Activated T-cell treated with anti-CD3 and anti-CD28 coated beads for 48 hours (primary cell): ENCODE measurements around the gene TRIOBP.

Experiments
- DNase-seq: peaks from one replicate; pipeline ENCODE4 v3.0.0-alpha.2; 2020; ENCODE audit warnings: low read depth

TRIOBP gene

DNA sequence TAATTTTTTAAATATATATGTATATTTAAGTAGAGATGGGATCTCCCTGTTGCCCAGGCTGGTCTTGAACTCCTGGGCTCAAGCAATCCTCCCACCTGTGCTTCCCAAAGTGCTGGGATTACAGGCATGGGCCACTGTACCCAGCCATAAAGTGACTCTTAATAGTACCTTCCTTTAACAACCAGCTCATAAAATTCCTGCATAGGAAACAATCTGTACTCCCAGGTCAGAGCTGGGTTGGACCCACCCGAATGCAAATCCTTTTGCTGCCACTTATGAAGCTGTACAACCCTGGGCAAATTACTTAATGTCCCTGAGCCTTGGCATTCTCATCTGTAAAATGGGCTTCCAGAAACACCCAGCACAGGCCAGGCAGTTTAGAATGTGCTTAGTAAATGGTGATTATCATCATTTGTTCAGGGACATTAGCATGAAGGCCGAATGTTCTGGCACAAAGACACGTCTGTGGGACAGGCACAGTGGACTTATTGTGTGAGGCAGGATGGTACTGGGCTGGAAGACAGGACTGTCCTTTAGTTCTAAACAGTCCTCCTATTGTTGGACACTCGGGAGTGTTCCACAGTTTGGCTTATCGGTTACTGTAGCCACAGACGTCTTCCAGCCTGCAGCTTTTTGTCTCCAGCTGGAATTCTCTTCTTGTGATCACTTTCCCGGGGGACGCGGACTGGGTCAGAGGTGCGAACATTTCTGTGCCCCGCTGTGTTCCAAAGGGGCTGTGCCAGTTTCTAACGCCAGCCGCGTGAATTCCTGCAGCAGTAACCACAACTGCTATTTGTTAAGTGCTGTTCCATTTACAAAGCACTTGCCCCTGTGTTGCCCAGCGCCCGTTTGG, 32.4 kb upstream of the TRIOBP start:
- no peak for DNase-seq

DNA sequence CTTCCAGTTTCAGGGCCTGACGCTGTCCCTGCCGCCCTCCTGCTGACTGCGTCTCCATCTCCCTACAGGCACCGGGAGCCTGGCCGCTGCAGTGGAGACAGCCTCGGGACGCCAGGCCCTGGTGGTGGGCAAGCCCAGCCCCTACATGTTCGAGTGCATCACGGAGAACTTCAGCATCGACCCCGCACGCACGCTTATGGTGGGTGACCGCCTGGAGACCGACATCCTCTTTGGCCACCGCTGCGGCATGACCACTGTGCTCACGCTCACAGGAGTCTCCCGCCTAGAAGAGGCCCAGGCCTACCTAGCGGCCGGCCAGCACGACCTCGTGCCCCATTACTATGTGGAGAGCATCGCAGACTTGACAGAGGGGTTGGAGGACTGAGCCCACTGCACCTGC, 31.4 kb upstream of the TRIOBP start:
- no peak for DNase-seq

DNA sequence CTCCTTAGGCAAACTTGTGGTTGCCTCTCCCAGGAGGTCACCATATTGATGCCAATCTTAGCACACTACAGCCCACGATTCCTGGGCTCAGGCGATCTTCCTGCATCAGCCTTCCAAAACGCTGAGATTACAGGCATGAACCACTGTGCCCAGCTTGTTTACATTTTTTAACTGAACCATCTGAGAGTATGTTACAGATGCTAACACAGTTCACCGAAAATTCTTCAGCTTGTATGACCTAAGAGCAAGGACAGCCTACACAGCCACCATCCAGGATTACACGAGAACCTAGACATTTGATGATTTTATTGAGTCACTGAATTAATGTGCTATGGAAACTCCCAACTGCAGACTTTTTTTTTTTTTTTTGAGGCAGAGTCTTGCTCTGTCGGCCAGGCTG, 27.3 kb upstream of the TRIOBP start:
- DNase-seq: no peak

DNA sequence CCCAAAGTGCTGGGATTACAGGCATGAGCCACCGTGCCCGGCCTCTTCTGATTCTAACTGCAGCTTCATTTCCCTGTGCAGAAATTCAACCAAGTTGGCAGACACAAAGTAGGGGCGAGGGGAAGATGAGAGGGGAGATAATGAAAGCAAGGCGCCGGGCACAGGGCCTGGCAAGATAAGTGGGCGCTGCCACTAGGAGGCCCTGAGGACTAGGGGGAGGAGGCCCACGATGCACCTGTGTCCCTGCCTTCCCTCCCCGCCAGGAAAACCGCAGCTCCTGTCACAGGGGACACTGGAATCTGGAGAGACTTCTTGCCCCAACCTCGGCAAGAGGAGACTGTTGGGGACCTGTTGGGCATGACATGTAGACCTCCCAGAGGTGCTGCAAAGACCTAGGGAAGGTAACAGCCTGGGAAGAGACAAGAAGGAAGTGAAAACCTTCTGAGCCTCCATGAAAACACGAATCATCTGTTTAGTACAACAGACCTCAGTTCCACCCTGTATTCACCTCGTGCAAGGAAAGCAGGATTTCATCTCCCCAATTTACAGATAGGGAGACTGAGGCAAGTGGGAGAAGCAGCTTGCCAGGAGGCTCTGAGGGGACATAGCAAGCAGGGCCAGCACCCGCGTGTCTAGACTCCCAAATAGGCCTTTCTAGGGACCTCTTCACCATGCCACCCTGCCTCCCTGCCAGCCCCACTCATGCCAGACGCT, 24.5 kb upstream of the TRIOBP start:
- no peak for DNase-seq

DNA sequence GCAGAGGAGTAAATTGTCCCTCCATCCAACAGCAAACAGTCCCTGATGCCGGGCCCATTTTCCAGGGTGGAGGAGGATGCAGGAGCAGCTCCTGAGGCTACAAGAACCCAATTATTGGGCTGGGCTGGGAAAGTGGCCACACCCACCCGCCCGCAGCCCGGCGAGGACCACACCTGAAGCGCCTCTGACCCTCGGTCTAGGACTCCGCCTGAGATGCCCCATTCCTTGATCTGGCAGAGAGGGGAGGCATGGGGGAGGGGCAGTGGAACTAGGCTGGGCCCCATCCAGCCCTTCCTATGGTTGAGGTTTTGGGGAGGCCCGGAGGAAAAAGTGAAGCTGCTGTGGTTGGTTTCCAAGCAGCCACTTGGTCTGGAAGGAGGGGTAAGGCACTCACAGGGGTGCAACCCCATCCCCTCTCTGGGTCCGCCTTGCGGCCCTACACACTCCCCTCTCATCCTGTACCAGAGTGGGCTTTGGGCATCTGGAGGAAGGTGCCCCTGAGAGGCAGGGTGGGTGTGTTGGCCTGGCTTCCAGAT, 23.9 kb upstream of the TRIOBP start:
- no peak for DNase-seq

DNA sequence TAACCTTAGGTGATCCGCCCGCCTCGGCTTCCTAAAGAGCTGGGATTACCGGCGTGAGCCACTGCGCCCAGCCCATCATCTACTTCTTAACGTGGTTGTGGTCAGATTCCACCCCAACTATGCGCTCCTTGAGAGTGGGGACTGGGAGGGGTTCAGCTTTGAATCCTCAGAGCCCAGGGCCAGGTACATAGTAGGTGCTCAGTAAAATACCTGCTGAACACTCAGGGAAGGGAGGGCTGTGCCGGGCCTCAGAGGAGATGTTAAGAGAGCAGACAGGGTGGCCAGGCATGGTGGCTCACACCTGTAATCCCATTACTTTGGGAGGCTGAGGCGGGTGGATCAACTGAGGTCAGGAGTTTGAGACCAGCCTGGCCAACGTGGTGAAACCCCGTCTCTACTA, 22.6 kb upstream of the TRIOBP start:
- DNase-seq: no peak

DNA sequence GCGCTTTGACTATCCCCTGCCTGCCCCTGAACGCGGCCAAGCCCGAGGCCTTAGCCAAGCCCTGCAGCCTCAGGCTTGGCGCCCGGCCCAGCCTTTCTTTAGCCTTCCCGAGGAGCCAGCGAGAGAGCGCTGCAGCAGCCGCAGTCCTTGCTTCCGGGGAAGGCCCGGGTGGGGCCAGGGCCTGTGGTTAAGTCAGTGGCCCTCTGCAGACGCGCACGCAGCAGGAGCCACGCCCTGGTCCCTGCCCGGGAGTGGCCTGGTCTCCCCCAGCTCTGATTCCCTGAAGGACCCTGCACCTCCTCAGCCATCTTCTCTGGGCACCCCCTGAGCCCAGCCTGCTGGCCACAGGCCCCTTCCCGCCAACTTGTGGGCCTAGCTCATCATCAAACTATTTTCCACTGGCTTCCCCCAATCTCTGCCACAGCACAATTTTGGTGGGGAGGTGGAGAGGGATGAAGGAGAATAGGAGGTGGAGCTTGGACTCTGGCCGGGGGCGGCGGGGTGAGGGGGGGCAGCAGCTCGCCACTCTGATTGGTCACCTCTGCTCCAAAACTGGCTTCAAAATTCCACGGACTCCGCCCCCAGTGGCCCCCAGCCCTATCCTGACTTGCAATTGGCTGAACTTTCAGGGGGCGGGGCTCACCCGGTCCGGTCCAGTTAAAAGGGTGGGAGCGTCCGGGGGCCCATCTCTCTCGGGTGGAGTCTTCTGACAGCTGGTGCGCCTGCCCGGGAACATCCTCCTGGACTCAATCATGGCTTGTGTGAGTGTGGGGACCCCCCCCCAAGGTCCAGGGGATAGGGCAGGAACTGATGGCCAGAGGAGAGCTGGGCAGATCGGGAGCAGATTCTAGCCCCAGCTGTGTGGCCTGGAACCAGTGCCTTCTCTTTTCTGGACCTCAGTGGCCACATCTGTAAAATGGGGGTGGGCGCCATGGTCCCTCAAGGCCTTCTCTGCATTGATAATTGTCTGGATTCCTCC, 21.6 kb upstream of the TRIOBP start, which contains the start of gene LGALS1:
LGALS1 (plus strand) TSS at position 686 of the 979 bp plus-strand sequence; CDS start at position 753, 67 bp downstream.
- peak; percentile 66 for DNase-seq

DNA sequence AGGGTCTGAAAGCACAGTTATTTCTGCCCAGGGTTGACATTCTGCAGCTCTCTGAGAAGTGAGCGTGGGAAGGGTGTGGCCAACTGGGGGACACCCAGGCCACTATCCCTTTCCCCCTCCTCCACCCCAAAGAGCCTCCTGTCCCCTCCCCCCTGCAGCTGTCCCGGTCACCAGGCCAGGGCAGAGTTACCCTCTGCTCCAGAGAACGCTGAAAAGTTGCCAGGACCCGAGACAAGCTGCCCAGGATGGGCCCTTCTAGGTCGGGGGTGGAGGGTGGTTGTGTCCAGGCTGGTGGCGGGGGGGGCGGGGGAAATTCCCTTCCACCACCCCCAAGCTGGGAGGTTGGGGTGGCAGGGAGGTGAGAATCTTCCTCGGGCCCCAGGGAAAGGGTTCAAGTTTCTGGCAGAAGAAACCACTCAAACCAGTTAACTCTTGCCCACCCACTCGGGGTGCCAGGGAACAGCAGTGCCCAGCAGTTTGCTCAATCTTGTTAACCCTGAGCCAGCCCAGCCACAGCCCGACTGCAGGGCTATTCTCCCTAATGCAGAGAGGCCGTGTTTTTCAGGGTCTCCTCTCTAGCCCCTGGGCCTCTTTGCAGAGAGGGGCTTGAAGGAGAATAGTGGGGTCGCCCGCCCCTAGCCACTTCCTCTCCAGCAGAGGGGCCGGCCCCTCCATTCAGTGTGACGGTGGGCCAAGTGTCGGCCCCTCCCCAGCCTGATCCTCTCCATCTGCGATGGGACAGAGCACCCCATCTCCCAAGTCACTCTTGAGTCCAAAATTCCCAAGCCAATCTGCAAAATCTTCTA, 20.7 kb upstream of the TRIOBP start:
- DNase-seq: no peak

DNA sequence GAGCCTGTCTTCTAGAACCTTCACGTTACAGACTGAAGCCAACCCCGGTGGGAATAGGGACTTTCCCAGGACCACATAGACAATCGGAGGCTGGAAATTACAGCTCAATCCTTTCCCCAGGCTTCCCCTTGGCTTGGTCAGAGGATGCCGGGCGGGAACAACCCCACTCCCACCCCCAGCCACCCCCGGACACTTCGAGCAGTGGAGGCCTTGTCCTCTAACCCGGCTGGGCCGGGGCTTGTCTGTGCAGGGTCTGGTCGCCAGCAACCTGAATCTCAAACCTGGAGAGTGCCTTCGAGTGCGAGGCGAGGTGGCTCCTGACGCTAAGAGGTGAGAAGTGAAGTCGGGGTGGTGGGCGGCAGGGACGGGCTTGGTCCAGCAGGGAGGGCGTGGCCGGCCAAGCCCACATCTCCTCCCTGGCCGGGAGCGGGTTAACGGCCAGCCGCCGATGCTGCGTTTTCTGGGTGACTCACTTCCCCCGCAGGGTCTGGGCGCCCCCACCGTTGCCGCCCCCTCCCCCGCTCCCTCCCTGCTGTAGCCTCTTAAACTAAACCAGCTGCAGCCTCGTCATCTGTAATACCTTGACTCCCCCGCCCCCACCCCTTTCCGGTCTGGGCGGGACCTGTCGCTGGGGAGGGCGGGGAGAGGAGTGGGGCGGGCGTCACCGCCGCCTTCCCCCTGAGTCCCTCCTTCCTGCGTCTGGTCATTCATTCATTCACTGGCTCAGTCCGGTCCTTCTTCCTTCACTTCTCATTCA, 19.9 kb upstream of the TRIOBP start:
- peak; percentile 91 for DNase-seq

DNA sequence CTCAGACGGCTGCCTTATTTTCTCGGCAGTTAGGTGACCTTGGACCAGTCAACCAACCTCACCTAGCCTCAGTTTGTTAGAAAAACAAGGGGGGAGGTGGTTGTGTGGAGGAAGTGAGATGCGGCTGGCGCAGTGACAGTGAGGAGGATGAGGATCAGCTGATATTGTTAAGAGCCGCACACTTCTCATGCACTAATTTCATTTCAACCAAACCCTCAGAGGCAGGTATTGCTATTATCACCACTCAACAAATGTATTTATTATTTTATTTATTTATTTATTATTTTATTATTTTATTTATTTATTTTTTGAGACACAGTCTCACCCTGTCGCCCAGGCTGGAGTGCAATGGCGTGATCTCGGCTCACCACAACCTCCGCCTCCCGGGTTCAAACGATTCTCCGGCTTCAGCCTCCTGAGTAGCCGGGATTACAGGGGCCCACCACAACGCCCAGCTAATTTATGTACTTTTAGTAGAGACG, 19.3 kb upstream of the TRIOBP start:
- DNase-seq: no peak

DNA sequence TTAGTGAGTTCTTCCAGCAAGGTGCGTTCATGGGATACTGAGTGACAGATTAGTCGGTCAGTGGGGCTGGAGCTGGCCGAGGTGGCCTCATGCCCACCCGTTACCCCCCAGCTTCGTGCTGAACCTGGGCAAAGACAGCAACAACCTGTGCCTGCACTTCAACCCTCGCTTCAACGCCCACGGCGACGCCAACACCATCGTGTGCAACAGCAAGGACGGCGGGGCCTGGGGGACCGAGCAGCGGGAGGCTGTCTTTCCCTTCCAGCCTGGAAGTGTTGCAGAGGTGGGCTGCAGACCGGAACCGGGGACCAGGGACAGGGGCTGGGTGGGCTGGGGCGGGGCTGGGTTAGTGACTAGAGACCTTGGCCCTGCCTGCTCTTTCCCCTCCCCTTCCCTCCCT, 18.5 kb upstream of the TRIOBP start:
- no peak for DNase-seq

DNA sequence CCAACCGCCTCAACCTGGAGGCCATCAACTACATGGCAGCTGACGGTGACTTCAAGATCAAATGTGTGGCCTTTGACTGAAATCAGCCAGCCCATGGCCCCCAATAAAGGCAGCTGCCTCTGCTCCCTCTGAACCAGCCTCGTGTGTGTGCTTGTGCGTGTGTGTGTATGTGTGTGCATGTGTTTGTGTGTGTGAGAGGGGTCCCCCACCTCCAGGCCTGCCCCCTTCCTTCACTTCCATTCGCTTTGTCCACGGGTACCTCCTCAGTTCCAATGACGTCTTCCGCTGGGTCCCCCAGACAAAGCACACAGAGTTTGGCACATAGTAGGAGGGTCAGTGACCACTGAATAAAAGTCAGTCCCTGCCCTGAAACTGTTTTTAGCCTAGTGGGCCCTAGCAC, 17.2 kb upstream of the TRIOBP start:
- DNase-seq: no peak

DNA sequence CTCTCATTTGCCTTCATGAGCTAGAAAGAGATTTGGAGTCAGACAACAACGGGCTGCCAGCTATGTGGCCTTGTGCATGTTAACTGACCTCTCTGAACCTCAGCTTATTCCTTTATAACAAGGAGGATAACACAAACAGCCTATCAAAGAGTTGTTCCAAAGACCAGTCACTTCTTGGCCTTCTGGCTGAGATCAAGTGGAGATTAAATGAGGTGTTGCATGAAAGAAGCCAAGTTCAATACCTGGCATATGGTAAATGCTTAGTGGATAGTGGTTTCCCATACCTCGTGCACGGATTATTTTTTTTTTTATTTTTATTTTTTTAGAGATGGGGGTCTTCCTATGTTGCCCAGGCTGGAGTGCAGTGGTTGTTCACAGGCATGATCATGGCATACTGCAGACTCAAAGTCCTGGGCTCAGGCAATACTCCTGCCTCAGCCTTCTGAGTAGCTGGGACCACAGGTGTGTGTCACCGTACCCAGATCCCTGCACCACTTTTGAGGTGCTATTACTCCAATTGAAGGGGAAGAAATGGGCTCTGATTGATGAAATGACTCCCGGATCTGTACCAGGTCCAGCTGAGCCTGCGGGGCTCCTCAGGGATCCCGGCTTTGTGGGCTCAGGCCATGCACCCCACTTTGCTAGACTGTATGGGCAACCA, 16.5 kb upstream of the TRIOBP start:
- DNase-seq: no peak

DNA sequence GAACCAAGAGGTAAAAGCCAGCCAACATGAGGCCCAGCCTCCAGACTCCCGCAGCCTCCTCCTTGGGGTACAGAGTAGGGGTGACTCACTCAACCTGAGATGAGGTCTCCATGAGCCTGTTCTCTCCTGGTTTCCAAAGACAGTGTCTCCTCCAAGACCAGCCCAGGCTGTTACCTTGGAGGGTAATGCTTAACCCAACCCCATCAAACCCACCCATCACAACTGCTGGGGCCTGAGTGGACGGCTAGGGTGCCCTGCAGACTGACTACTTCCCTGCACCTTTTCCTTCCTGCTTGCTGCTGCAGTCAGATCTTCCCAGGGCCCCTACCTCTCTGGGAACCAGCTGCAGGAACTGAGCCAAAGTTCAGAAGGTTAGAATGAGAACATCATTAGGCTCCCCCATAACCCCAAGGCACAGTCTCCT, 15.8 kb upstream of the TRIOBP start:
- no peak for DNase-seq

DNA sequence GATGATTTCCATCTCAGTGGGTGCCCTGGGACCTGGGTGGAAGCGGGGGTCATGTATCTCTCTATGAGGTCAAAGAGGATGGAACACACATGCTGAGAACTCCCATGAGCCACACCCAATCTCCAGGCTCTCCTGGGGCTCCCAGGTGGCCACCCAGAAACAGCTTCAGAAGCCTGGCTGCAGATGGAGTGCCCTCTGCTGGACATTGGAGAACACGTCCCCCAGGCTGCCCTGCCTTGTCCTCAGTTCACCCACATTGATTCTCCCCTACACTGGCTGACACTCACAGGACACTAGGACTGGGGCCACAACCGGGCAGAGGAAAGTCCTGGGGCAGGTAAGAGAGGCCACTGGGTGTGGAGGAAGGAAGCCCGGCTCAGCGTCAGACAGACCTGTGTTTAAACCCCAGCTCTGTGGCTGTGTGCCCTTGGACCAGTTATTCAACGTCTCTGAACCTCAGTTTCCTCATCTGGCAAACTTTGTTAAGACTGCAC, 15.2 kb upstream of the TRIOBP start:
- peak; percentile 71 for DNase-seq

DNA sequence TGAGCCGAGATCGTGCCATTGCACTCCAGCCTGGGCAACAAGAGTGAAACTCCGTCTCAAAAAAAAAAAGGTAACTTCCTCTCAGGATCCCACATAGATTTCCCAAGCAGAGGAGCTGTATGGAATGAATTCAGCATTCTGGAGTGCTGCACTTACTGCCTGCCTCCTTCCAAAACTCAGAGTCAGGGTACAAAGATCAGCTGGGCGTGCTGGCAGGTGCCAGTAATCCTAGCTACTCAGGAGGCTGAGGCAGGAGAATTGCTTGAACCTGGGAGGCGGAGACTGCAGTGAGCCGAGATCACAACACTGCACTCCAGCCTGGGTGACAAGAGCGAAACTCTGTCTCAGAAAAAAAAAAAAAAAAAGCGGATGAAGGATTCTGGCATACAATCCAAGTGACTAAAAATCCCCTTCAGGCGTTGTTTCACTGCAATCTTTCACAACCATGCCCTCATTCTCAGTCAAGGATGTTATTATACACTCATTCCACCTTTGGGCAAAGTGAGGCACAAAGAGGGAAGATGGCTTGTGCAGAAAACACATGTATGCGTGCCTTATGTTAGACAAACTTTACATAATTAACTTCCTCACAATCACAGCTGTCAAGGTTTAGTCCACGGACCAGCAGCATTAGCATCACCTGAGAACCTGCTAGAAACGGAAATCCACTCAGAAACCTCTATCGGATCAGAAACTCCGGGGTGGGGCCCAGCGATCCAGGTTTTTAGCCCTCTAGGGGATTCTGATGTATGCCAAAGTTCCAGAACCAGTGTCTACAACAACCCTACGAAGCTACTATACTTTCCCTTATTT, 11.8 kb upstream of the TRIOBP start:
- no peak for DNase-seq

DNA sequence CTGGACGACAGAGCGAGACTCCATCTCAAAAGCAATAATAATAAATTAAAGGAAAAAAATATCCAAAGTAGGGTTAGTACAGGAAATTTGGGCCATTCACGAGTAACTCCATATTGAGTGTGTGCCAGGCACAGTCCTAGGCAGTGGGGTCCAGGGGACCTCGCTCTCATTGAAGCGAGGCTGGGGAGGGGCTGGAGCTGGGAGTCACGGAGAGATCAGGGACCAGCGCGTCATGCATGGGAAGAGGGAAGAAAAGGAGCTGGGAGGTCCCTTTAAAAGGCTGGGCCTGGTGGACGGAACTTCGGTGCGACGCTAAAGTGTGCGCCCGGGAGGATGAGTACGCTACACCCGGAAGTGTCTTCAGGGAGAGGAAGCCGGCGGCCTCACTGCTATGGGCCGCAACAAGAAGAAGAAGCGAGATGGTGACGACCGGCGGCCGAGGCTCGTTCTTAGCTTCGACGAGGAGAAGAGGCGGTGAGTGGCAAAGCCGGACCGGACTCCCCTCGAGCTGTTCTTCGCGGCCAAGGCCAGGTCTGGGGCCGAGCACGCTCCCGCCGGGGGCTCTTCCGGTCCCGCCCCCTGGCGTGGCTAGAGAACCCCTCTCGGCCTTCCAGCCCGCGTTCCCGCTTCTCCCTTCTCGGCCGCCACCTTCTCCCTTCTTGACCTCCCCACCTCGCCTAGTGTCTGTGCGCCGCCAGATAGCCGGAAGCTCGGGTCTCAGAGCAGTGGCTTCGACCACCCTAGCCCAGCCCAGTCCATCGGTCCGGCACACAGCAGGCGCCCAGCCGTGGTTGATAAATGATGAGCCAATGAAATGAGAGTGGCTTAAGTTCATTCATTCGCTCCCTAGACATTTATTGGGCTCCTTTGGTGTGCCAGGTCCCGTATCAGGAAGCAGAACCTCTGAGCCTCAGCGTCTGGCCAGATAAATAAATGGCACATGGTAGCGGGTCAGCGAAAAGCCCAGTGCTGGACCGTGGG, 10.6 kb upstream of the TRIOBP start, which contains the start of gene NOL12:
NOL12 (plus strand) TSS at position 342 of the 981 bp plus-strand sequence; CDS start at position 392, 50 bp downstream.
- peak; percentile 76 for DNase-seq
